NCI-H1694 (cell line): Measurements from ENCODE around the gene SLC9A1.

Source experiments
- DNase-seq: peaks from one replicate; lab custom pipeline; 2025; lab: John Stamatoyannopoulos, UW

SLC9A1 gene

GRCh38 chr1:27070390-27071048 lies 84.4 kb downstream of the SLC9A1 start:
- DNase-seq, result no peak

- DNase-seq, result no peak
Observed at GRCh38 chr1:27068922-27069321, 86.0 kb downstream of the SLC9A1 start.

- DNase-seq, result no peak
Observed at GRCh38 chr1:27065999-27066630, 88.8 kb downstream of the SLC9A1 start.

- no peak for DNase-seq
Observed at GRCh38 chr1:27060891-27061290, 94.0 kb downstream of the SLC9A1 start.

- no peak for DNase-seq
Observed at GRCh38 chr1:27058966-27059669, 95.8 kb downstream of the SLC9A1 start.

- peak; percentile 52 for DNase-seq
Observed at GRCh38 chr1:27057801-27058625, 96.9 kb downstream of the SLC9A1 start.

GRCh38 chr1:27057389-27057788 lies 97.5 kb downstream of the SLC9A1 start:
- DNase-seq, result peak; percentile 52

GRCh38 chr1:27053977-27054753 lies 100.8 kb downstream of the SLC9A1 start:
- no peak for DNase-seq

- no peak for DNase-seq
Observed at GRCh38 chr1:27052527-27052926, 102.4 kb downstream of the SLC9A1 start.

- no peak for DNase-seq
Observed at GRCh38 chr1:27049607-27050006, 105.3 kb downstream of the SLC9A1 start.

GRCh38 chr1:27049100-27049499 lies 105.8 kb downstream of the SLC9A1 start:
- DNase-seq, result no peak
